Omental fat pad (tissue), 4 donors: Measurements from ENCODE around the gene CTRB2. TPM values are rescaled to one million over a fixed set of nuclear protein-coding genes. Genes with fewer than 3 reads are reported as not detected.

Experiments used
- ATAC-seq: fragments of 150-250 bp; one replicate; pipeline ENCODE4 v1.9.1; 2016; ENCODE audit warnings: mild to moderate bottlenecking, moderate library complexity; ENCODE audit not compliant: low FRiP score
- DNase-seq: peaks from one replicate; pipeline ENCODE4 v3.0.0-alpha.2; 2019; ENCODE audit warnings: low spot score
- total RNA-seq, 4 donors: library from RNA; depleted of rRNA; stranded (reverse); fragments of >200 nt; gene quantifications; one replicate each; pipeline ENCODE4 v1.1.0, GENCODE V29; 2016
- TF ChIP-seq, protein P1 (sequence below), 3 donors: fragments of 450-650 bp; IDR thresholded peaks; one replicate each; pipeline ENCODE4 v1.5.1; 2016 to 2017; ENCODE audit warnings: antibody characterized with exemption in 3 of 3, mild to moderate bottlenecking in 3 of 3, moderate library complexity in 2 of 3

CTRB2 gene
- total RNA-seq, 4 donors from 2014 or later: not detected

DNA sequence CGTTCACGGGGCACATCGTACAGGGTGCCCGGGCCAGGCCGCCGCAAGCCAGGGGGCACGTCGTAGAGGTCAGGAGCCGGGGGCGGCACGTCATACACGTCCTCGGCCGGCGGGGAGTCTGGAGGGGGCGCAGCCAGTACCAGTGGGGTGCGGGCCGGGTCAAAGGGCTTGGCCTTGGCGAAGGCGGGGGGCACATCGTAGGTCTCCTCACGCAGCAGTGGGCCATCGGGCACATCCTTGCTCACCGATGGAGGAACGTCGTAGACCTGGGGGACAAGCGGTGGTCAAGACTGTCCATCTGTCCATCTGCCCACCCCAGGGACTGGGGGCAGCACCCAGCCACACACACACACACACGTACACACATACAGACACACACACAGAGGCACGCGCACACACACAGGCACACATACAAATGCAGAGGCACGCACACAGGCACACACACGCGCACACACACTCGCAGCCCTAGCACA is 28.8 kb upstream of the CTRB2 start:
- TF ChIP-seq, protein P1, sequence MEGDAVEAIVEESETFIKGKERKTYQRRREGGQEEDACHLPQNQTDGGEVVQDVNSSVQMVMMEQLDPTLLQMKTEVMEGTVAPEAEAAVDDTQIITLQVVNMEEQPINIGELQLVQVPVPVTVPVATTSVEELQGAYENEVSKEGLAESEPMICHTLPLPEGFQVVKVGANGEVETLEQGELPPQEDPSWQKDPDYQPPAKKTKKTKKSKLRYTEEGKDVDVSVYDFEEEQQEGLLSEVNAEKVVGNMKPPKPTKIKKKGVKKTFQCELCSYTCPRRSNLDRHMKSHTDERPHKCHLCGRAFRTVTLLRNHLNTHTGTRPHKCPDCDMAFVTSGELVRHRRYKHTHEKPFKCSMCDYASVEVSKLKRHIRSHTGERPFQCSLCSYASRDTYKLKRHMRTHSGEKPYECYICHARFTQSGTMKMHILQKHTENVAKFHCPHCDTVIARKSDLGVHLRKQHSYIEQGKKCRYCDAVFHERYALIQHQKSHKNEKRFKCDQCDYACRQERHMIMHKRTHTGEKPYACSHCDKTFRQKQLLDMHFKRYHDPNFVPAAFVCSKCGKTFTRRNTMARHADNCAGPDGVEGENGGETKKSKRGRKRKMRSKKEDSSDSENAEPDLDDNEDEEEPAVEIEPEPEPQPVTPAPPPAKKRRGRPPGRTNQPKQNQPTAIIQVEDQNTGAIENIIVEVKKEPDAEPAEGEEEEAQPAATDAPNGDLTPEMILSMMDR (IDR thresholded peaks at IDR 0.05): no peak
- DNase-seq (no peak), ATAC-seq (no peak)

DNA sequence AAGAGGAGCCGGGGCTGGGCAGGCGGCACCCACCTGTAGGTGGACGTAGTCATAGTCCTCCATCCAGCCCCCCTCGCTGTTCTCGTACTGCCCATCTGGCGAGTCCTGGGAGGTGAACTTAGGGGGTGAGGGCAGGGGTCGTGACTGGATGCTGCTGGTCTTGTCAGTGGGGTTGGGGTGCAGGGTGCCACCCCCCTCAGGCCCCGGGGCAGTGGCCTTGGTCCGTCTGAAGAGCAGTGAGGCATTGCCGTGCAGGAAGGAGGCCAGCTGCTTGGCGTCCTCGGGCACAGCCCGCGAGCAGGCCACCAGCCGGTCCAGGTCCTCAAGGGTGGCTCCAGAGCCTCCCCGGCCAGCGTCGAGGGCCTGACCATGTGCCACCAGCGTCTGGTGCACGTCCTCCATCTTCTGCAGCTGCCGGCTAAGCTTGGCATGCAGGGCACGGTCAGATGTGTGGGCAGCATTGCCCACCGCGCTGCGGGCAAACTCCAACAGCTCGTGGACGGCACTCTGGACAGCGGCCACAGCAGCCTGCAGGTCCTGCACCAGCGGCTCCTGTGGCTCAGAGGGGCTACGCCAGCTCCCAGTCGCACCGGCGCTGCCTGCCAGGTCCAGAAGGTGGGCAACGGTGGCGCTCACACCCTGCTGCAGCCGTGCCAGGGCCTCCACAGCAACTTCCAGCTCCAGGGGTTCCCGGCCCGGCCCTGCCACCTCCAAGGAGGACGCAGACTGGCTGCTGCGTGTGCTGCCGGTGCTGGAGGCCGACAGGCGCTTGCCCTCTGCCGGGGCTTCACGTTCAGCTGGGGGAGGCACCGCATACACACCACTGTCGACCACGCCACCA is 28.1 kb upstream of the CTRB2 start:
- no peak for ATAC-seq
- DNase-seq: no peak

DNA sequence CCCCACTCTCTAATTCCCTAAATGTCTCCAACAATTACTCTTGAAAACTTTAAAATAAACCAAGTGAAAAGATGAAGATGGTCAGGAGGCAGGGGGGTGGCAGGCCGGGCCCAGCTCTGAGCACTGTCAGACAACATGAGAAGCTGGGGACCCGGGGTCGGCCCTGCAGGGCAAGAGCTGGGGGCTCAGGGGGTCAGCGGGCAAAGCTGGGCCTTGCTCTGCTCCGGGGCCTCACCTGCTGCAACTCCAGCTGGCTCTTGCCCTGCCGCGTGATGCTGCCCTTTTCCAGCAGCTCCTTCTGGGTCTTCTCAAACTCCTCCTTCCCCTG is 26.6 kb upstream of the CTRB2 start:
- no peak for DNase-seq
- TF ChIP-seq, protein P1 (IDR thresholded peaks at IDR 0.05): no peak
- ATAC-seq: no peak

More for the DNA sequence above, 28.1 kb upstream of the CTRB2 start:
- TF ChIP-seq, protein P1 (IDR thresholded peaks at IDR 0.05): no peak

DNA sequence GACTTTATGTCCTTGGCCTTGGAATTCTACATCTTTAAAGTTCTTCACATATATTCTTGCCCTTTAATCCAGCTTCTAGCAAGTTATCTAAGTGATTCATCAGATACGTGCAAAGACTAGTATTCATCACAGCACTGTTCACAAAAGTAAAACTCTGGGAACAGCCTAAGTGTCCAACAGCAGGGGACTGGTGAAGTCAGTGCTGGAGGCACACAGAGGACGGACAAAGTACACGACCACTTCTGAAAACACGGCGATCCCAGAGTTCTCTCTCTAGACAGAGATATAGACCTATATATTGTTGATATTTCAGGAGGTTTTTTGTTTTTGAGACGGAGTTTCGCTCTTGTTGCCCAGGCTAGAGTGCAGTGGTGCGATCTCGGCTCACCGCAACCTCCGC is 24.6 kb upstream of the CTRB2 start:
- TF ChIP-seq, protein P1 (IDR thresholded peaks at IDR 0.05): no peak
- no peak for DNase-seq
- no peak for ATAC-seq

DNA sequence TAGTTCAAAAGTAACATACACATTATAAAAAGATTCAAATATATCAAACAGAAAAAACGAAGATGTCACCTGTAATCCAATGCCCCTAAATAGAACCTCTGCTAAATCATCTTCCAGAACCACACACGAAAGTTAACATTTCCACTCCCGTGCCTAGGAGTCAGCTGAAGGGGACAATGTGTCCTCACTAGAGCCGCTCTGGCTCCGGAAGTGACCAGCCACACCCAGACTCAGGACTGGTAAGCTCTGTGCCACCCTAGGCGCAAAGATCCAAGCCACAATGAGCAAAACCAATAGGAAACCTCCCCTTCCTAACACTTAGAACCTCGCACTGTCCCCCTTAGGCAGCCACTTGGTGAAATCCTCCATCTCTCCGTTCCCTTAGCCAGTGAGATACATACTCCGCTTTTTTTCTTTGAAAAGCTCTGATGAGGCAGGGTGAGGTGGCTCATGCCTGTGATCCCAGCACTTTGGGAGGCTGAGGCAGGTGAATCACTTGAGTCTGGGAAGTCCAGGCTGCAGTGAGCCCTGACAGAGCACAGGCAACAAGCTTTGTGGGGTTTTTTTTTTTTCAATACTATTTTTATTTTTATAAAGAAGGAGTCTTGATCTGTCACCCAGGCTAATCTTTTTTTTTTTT is 23.6 kb upstream of the CTRB2 start:
- no peak for ATAC-seq
- TF ChIP-seq, protein P1 (IDR thresholded peaks at IDR 0.05): no peak
- no peak for DNase-seq

DNA sequence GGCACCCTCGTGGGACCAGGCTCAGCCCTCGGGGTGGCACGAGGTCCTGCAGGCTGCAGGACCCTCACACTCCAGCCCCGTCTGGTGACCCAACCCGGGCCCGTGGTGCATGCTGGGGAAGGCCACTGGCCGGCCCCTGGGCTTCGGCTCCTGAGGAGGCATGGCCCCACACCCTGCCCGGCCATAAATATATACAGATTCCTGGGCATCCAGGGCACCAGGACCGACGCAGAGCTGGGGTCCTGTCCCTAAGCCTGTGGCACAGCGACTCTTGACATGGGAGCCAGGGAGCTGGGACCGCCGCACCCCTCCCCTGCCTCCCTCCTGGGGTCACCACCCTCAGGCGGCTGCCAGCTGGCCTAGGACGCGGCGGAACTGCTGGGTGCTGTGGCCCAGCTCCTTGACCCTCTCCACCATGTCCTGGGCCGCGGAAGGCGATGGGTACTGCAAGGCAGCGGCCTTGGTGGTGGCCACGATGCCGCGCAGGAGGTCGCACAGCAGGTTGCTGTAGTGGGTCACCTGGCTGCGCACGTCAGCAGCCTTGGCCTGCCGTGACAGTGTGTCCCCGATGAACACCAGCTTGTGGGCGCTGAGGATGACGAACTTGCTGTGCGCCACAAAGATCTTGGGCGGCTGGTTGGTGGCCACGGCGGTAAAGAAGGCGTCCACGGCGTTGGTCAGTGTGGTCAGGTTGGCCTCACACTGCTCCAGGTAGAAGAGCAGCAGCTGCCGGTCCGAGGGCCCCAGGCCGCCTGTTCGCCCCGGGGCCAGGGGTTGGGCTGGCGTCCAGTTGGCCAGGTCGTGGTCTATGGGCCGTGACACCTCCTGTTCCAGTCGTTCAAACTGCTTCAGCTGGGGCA is 22.4 kb upstream of the CTRB2 start:
- ATAC-seq (no peak), DNase-seq (no peak)
- TF ChIP-seq, protein P1 (IDR thresholded peaks at IDR 0.05): no peak
